HCT116 (cell line): ENCODE results near the gene ANXA2R. TPM values are rescaled to one million over a fixed set of nuclear protein-coding genes. Genes with fewer than 3 reads are reported as not detected.

Experiments
- ATAC-seq: fragments of 200-7000 bp; cut with Tn5 transposase; 2 replicates; pipeline ENCODE4 v1.9.1; 2020; ENCODE audit warnings: mild to moderate bottlenecking, moderate library complexity
- BruUV-seq: library from RNA; stranded (reverse); fragments of 400-500 nt; replicated peaks from 2 replicates; lab custom pipeline; 2021; lab: Mats Ljungman, UMichigan
- CTCF ChIA-PET: fragments of 300-600 bp; sonication (Branson Sonifier 250); formaldehyde crosslinking; loops from one replicate; lab custom pipeline; 2021; ENCODE audit warnings: antibody characterized with exemption; lab: Charles Lee
- POLR2A ChIA-PET: fragments of 300-600, 350-600 bp; sonication (Branson Sonifier 250); formaldehyde crosslinking; loops from one replicate; lab custom pipeline; 2021; ENCODE audit warnings: antibody characterized with exemption; lab: Charles Lee
- RAD21 ChIA-PET, 2 experiments: fragments of 300-600 bp; sonication (Branson Sonifier 250); formaldehyde crosslinking; loops; one replicate each; lab custom pipeline; 2023; ENCODE audit warnings: low total read pairs in 2 of 2; ENCODE audit not compliant: uncharacterized antibody in 2 of 2, unreplicated experiment in 2 of 2, low non-redundant PET in 1 of 2; lab: Charles Lee
- DNase-seq: peaks from one replicate; pipeline ENCODE4 v3.0.0-alpha.2; 2010; ENCODE audit warnings: low read depth, low spot score
- H2AFZ ChIP-seq: fragments of 200-600 bp; shearing (Covaris generic), sonication (generic); 2 replicates; pipeline ENCODE4 v1.6.1; 2017; ENCODE audit warnings: low read depth, mixed run types, mixed read lengths, antibody characterized with exemption, low read length; ENCODE audit not compliant: poor library complexity, severe bottlenecking
- H3K27ac ChIP-seq: 2 replicates; pipeline ENCODE4 v1.5.1; 2012; ENCODE audit warnings: low read depth, low read length
- H3K27me3 ChIP-seq: fragments of 200-600 bp; sonication (generic); 2 replicates; pipeline ENCODE4 v1.6.1; 2016; ENCODE audit warnings: mixed run types, low read length, mixed read lengths; ENCODE audit not compliant: insufficient read depth
- H3K36me3 ChIP-seq, 2 experiments: fragments of 200-500 bp in 1 of 2; fragments of 200-600 bp in 1 of 2; sonication (Bioruptor generic) in 1 of 2; sonication (generic) in 1 of 2; 2 replicates each; pipeline versions ENCODE4 v1.5.1 to v1.6.1; 2014 to 2016; ENCODE audit warnings: low read length in 2 of 2, inconsistent platforms in 1 of 2, mixed read lengths in 1 of 2, mixed run types in 1 of 2; ENCODE audit not compliant: insufficient read depth in 2 of 2, control insufficient read depth in 1 of 2
- H3K4me1 ChIP-seq, 2 experiments: fragments of 200-600 bp in 1 of 2; sonication (generic) in 1 of 2; 2 replicates each; pipeline versions ENCODE4 v1.5.1 to v1.6.1; 2012 to 2017; ENCODE audit warnings: low read length in 2 of 2, inconsistent platforms in 1 of 2, mild to moderate bottlenecking in 1 of 2, mixed read lengths in 1 of 2, mixed run types in 1 of 2, moderate library complexity in 1 of 2; ENCODE audit not compliant: insufficient read depth in 2 of 2, control insufficient read depth in 1 of 2
- H3K4me2 ChIP-seq: fragments of 200-600 bp; sonication (generic); 2 replicates; pipeline ENCODE4 v1.6.1; 2017; ENCODE audit warnings: mixed run types, low read length, mixed read lengths
- H3K4me3 ChIP-seq, 2 experiments: fragments of 200-600 bp in 1 of 2; sonication (generic) in 1 of 2; replicated peaks in 1 of 2; 2 replicates each; pipeline ENCODE4 v1.5.1; 2011 to 2016; ENCODE audit warnings: low read length in 2 of 2, control low read depth in 1 of 2, low read depth in 1 of 2, mild to moderate bottlenecking in 1 of 2, mixed read lengths in 1 of 2, mixed run types in 1 of 2
- H3K79me2 ChIP-seq: fragments of 200-600 bp; sonication (generic); 2 replicates; pipeline ENCODE4 v1.6.1; 2017; ENCODE audit warnings: mild to moderate bottlenecking, mixed run types, low read length, moderate library complexity, mixed read lengths; ENCODE audit not compliant: insufficient read depth
- H3K9ac ChIP-seq: fragments of 200-600 bp; sonication (generic); 2 replicates; pipeline ENCODE4 v1.6.1; 2016; ENCODE audit warnings: low read length, mixed read lengths
- H3K9me2 ChIP-seq: fragments of 200-600 bp; sonication (generic), shearing (Covaris generic); 2 replicates; pipeline ENCODE4 v1.6.1; 2017; ENCODE audit warnings: mixed run types, mild to moderate bottlenecking, moderate library complexity; ENCODE audit not compliant: insufficient read depth
- H3K9me3 ChIP-seq, 2 experiments: fragments of 200-500 bp in 1 of 2; fragments of 200-600 bp in 1 of 2; sonication (Bioruptor generic) in 1 of 2; sonication (generic) in 1 of 2; 2 replicates each; pipeline ENCODE4 v1.6.1; 2014 to 2017; ENCODE audit warnings: low read length in 2 of 2, mixed read lengths in 2 of 2, inconsistent platforms in 1 of 2, low read depth in 1 of 2, mild to moderate bottlenecking in 1 of 2, mixed run types in 1 of 2, moderate library complexity in 1 of 2; ENCODE audit not compliant: control insufficient read depth in 1 of 2, insufficient read depth in 1 of 2
- H4K20me1 ChIP-seq: fragments of 200-600 bp; sonication (generic), shearing (Covaris generic); 2 replicates; pipeline ENCODE4 v1.6.1; 2017; ENCODE audit warnings: mixed run types, mild to moderate bottlenecking, moderate library complexity; ENCODE audit not compliant: insufficient read depth
- ATF3 ChIP-seq: IDR thresholded peaks from 2 replicates; pipeline ENCODE4 v1.6.1; 2012
- CBX3 ChIP-seq: IDR thresholded peaks from 2 replicates; pipeline ENCODE4 v1.6.1; 2012; ENCODE audit warnings: low read depth
- CTCF ChIP-seq, 3 experiments: fragments of 200-600 bp in 1 of 3; sonication (generic) in 1 of 3; IDR thresholded peaks in 2 of 3; conservative IDR thresholded peaks in 1 of 3; 2 replicates each; pipeline ENCODE4 v1.5.1; 2012 to 2017; ENCODE audit warnings: low read depth in 2 of 3, low read length in 2 of 3, antibody characterized with exemption in 1 of 3, borderline replicate concordance in 1 of 3, control low read depth in 1 of 3, mild to moderate bottlenecking in 1 of 3, mixed read lengths in 1 of 3, mixed run types in 1 of 3, moderate library complexity in 1 of 3; ENCODE audit not compliant: insufficient read depth in 1 of 3
- EGR1 ChIP-seq: IDR thresholded peaks from 2 replicates; pipeline ENCODE4 v1.6.1; 2012; ENCODE audit warnings: low read depth
- EZH2 ChIP-seq: fragments of 200-600 bp; sonication (generic); IDR thresholded peaks from 2 replicates; pipeline ENCODE4 v1.6.1; 2017; ENCODE audit warnings: antibody characterized with exemption, mixed run types
- FOSL1 ChIP-seq: IDR thresholded peaks from 2 replicates; pipeline ENCODE4 v1.6.1; 2012; ENCODE audit warnings: low read depth
- JUND ChIP-seq: IDR thresholded peaks from 2 replicates; pipeline ENCODE4 v1.6.1; 2012
- POLR2A ChIP-seq: IDR thresholded peaks from 2 replicates; pipeline ENCODE4 v1.7.0; 2011; ENCODE audit warnings: borderline replicate concordance; ENCODE audit not compliant: insufficient read depth, insufficient read length; ENCODE audit errors: extremely low read depth
- RAD21 ChIP-seq: IDR thresholded peaks from 2 replicates; pipeline ENCODE4 v1.6.1; 2012; ENCODE audit warnings: low read depth, mild to moderate bottlenecking
- SP1 ChIP-seq: IDR thresholded peaks from 2 replicates; pipeline ENCODE4 v1.6.1; 2012; ENCODE audit warnings: low read depth
- YY1 ChIP-seq: IDR thresholded peaks from 2 replicates; pipeline ENCODE4 v1.6.1; 2011; ENCODE audit warnings: low read length, low read depth, moderate library complexity, mild to moderate bottlenecking; ENCODE audit not compliant: insufficient replicate concordance; ENCODE audit errors: extremely low read depth
- ZBTB33 ChIP-seq: IDR thresholded peaks from 2 replicates; pipeline ENCODE4 v1.6.1; 2011; ENCODE audit warnings: mild to moderate bottlenecking, low read length, moderate library complexity; ENCODE audit not compliant: insufficient replicate concordance; ENCODE audit errors: extremely low read depth
- ZFX ChIP-seq: fragments of 450-650 bp; IDR thresholded peaks from 2 replicates; pipeline ENCODE4 v1.6.1; 2017
- ZNF274 ChIP-seq: fragments of 200-500 bp; sonication (Bioruptor generic); IDR thresholded peaks from 2 replicates; pipeline ENCODE4 v1.6.1; 2014; ENCODE audit warnings: mild to moderate bottlenecking, low read depth, low read length, inconsistent platforms
- intact Hi-C: fragments of 100-400 bp; cut with micrococcal nuclease; formaldehyde crosslinking; loops from 2 replicates; pipeline ENCODE4 v1.10.0; 2022
- total RNA-seq: library from RNA; stranded (reverse); gene quantifications from one replicate; pipeline ENCODE4 v1.2.1, GENCODE V29; 2021; ENCODE audit not compliant: unreplicated experiment

Gene ANXA2R
- total RNA-seq, 1 experiment from 2014 or later: 0.37 TPM

GRCh38 chr5:43005031-43005430 lies 35.1 kb downstream of the ANXA2R start:
- Histone ChIP-seq H3K36me3 (no peaks in the 10 kb centered on the region), H3K4me2 (no peak overlapping the region), H3K9me3 (no peaks in the 10 kb centered on the region), H2AFZ (no peak overlapping the region), H3K4me3 (no peak overlapping the region), H3K9me2 (no peaks in the 10 kb centered on the region), H3K4me1 (peaks cover 0 to 9% of the 10 kb centered on the region in 2 experiments; a peak in 1 of 4 replicates), H3K27me3 (no peaks in the 10 kb centered on the region), H3K9ac (no peak overlapping the region), H3K27ac (no peak overlapping the region), H3K79me2 (no peaks in the 10 kb centered on the region), H4K20me1 (no peaks in the 10 kb centered on the region)
- ChIA-PET CTCF (no interaction called here), POLR2A (no interaction called here), RAD21 (no interaction called here)
- ATAC-seq: no peak
- intact Hi-C loops: no loop called here
- no peak for DNase-seq
- no TSS peak for BruUV-seq
- TF ChIP-seq CBX3: no peak
- no peak for TF ChIP-seq ATF3
- no peak for TF ChIP-seq YY1
- TF ChIP-seq SP1: no peak
- TF ChIP-seq CTCF (IDR thresholded peaks at IDR 0.05 in 2 of 3, conservative IDR thresholded peaks at IDR 0.05 in 1 of 3; ENCODE audit: borderline replicate concordance in 1 of 3, insufficient read depth in 1 of 3, low read depth in 2 of 3, low read length in 2 of 3): no peak
- TF ChIP-seq EZH2: no peak
- no peak for TF ChIP-seq POLR2A
- no peak for TF ChIP-seq JUND
- no peak for TF ChIP-seq EGR1
- no peak for TF ChIP-seq RAD21
- TF ChIP-seq ZBTB33: no peak
- no peak for TF ChIP-seq ZFX
- TF ChIP-seq ZNF274: no peak
- no peak for TF ChIP-seq FOSL1
